CD4-positive, alpha-beta T cell treated with Interleukin-6 at 100 ng/mL for 8 hours (primary cell): ENCODE results near the gene ANKRD33.

Experiments used
- DNase-seq: peaks from one replicate; pipeline ENCODE4 v3.0.0-alpha.2; 2020; ENCODE audit warnings: mixed read lengths, low spot score

The ANKRD33 gene

GRCh38 chr12:51917746-51918453 lies 30.0 kb downstream of the ANKRD33 start:
- no peak for DNase-seq

DNA sequence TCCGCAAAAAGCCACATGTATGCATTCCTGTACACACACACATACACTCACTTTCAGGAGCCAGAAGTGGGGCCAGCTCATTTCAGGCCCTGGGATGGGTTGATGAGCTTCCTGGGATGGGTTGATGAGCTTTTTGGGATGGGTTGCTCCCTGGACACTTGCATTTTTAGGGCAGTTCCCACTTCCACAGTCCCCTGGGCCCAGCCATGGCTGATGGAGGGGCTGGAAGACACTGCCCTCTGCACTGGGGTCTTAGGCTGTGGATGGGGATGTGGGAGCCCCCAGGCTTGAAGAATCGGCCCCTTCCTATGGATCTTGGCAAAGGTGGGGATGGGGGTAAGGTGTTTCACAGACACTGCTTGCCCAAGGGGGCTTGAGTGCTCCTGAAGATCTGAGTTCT lies 32.1 kb downstream of the ANKRD33 start:
- no peak for DNase-seq

GRCh38 chr12:51921017-51921725 lies 33.3 kb downstream of the ANKRD33 start:
- DNase-seq: no peak

DNA sequence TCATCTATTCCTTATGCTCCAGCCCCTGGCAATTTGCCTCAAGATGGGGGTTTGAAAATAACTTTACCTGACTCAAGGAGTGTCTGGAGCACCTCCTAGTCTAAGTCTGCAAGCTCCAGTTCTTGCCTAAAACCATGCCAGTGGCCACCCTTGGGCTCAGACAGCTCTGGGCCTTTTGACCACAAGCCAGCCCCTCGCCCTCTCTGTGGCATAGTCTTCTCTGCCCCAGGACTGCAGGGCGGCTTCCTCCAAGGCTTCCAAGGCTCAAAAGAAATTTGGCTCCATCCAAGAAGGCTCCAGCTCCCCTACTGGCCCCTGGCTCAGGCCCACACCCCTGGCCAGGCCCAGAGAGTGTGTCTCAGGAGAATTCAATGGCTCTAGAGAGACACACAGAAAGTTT lies 34.2 kb downstream of the ANKRD33 start:
- DNase-seq: no peak

- DNase-seq: no peak
Observed at GRCh38 chr12:51922762-51923505, 35.0 kb downstream of the ANKRD33 start.

GRCh38 chr12:51923506-51924365 lies 35.8 kb downstream of the ANKRD33 start:
- peak; percentile 44 for DNase-seq

DNA sequence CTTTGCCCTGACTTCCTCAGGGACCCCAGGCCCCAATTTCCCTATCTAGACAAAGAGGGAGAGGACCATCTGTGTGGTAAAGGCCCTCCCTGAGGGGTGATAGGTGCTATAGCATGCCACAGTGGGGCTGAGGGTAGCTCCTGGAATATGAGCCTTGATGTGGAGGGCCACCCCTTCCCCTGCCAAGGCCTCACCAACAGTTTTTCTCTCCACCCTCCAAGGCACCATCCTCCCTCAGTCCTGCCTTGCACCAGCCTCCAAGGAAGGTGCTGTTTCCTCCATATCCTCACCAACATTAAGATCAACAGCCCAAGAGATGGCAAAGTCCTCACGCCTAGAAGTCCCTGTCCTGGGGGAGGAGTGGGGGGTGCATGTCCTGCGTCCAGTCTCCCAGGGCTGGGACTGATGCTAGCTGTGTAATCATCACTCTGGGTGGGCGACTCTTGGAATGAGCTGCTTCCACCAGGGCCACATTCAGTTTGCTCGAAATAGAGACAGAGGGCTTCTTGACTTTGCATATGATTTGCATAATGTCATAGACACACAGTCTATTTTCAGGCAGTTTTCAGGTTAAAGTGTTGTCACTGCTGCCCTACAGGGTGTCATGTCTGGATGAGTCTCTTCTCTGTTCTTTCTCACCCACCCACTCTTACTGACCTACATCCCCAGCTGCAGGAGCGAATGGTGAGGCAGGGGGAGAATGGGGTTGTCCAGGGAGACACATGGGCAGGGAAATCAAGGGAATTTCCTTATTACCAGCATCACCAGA lies 36.8 kb downstream of the ANKRD33 start:
- no peak for DNase-seq

- DNase-seq: no peak
Observed at GRCh38 chr12:51925346-51926063, 37.6 kb downstream of the ANKRD33 start.

GRCh38 chr12:51926064-51926632 lies 38.2 kb downstream of the ANKRD33 start:
- DNase-seq: no peak

DNA sequence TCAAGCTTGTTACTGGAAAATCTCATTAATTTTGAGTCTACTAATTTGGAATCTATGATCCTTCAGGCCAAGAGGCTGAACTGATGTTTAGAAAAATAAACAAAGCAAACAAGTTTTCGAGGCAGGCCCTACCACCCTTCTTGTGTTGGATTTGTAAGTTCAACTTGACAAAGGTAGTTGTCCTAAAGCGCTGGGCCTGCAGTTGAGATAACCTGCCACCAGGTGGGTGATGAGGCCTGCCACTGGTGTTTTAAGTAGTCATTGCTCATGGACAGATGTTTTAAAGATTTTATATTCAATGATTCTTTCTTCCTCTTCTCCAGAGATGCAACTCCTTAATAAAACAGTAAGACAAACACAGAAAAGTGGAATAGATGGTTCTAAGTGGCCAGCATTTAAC lies 38.8 kb downstream of the ANKRD33 start:
- DNase-seq: peak; percentile 38

- DNase-seq: no peak
Observed at GRCh38 chr12:51932218-51933076, 44.5 kb downstream of the ANKRD33 start.

DNA sequence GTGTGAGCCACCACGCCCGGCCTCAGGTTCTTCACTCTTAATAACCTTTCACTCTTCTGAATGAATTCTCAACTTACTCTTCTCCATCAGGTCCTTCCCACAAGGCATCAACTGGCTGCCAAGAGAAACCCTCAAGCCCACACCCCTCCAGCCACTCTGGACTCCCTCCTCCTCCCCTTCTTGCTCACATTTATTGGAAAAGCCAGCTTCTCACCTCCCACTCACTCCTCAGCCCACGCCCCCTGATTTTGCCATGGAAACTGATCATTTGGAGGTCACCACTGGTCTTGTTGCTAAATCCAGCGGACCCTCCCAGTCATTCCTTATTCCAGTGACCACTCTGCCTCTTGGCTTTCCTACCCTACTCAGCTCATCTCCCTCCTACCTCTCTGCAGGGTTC lies 46.2 kb downstream of the ANKRD33 start:
- DNase-seq: no peak

DNA sequence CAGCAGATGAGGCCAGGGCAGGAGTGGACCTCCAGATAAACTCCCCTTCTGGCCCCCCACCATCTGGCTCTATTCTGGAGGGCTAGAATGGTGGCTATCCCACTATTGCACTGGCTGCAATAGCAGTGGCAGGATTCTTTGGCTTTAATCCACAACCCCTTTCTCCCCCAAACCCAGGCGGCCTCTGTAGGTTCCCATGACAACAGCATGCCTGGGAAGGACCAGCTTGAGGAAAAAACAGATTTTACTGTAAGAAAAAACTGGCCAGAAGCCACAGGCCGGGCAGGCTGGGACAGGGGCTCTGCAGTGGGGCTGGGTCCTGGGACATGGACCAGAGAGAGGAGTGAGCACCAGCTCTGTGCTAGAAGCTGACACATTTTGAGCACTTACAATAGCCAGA lies 50.0 kb downstream of the ANKRD33 start:
- DNase-seq: no peak

DNA sequence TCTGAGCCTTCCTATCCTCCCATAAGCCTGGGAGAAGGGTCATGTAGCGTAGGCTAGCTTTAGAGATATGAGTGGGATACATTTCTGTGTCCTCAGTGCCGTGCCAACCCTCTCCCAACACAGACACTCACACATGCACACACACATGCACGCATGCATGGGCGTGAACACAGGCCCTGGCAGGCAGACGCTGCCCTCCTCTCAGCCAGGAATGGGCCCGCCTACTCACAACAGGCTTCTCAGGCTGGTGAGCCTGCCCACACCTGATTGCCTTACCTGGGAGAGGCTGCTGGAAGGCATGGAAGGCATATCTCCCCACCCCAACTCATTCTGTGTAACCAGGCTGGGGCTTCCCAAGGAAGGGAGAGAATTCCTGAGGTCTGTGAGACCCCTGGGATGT lies 50.8 kb downstream of the ANKRD33 start:
- no peak for DNase-seq

- DNase-seq: no peak
Observed at GRCh38 chr12:51941011-51941581, 53.2 kb downstream of the ANKRD33 start.
